Inferior parietal cortex (tissue), 1 donor: ENCODE results near the gene NDRG2.

Source experiments
- DNase-seq: peaks from one replicate; pipeline ENCODE4 v3.0.0-alpha.2; 2016; ENCODE audit errors: extremely low spot score

NDRG2 gene

DNA sequence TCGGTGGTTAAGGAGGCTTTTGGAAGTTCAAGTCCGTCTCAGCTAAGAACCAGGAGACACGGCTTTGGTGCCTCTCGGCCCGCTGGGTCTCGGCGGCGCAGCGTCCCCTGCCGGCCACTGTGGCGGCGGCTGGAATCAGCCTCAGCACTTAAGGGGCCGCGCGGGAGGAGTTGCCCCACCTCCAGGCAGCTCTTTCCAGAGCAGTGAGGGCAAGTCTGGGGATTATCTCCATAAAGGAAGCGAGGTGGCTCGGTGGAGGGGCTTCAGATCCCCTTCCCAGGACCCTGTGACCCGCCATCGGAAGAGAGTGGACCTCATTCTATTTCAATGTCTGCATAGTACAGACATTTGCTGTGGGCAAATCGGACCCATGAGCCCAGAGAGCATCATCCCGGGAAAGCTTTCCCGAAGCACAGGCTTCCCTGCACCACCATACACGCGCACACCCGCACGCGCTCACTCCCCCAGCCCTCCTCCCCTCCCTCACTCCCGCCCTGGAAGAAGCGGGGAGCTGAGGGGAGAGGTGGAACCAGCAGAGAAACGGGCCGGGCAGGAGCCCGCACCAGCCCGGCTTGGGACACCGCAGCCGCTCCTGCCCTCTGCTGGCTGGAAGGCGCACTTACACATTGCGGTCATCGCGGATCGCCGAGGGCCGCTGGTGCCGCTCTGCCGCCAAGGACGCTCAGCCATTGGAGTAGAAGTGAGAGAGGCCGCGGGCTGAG, 53.7 kb downstream of the NDRG2 start:
- DNase-seq: peak; percentile 81

DNA sequence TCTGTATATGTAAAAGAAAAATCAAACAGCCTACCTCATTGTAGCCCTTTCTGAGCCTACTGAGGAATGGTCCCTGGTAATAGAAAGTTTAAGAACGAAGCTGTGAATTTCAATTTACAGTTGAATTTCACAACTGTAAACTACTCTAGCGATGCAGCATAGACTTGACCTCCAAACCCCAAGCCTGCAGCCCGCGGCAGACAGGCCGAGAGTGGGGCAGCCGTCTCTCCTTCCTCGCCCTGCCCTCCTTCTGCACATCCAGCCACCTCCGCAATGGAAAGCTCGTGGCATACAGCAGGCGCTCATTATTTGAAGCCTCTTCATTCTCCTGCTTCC, 54.2 kb downstream of the NDRG2 start:
- no peak for DNase-seq

DNA sequence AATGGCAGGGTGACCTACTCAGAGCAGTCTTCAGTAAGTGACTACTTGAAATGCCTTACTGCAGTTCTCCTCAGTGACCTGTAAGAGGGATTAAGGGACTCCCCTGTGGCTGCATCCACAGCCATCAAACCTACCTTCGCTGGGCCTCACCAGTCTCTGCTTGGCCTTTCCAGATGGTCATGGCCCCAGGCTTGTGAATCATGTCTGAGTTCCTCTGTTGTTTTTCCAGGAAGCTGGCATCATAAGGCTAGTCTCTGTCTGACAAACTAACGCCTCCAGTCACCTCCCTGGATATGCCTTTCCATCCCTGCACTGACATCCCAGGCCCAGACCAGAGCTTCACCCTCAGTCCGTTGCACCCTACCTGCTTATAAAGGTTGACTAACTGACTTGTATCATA, 55.5 kb downstream of the NDRG2 start:
- DNase-seq: no peak
